CD4-positive, alpha-beta T cell treated with Interleukin-12 subunit alpha and Interleukin-12 subunit beta, for 1 hour (primary cell): ENCODE results near the gene MARCO.
"Not testable (repeated sequence)": the region's sequence is repeated elsewhere in the genome, so short reads cannot be mapped to it uniquely, and the experiment has no call there.

ENCODE experiments used
- DNase-seq: peaks from one replicate; pipeline ENCODE4 v3.0.0-alpha.2; 2020

The MARCO gene

DNA sequence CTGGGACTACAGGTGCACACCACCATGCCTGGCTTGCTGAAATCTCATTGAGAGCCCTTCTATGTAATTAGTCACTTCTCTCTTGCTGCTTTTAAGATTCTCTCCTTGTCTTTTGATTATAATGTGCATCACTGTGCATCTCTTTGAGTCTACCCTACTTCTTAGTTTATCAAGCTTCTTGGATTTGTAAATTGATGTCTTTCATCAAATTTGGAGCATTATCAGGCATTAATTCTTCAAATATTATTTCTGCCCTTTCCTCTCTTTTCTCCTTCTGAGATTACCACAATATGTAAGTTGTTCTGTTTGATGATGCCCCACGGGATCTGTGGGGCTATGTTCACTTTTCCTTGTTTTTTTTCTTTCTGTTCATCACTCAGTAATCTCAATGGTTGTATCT is 9.0 kb upstream of the MARCO start:
- no peak for DNase-seq

DNA sequence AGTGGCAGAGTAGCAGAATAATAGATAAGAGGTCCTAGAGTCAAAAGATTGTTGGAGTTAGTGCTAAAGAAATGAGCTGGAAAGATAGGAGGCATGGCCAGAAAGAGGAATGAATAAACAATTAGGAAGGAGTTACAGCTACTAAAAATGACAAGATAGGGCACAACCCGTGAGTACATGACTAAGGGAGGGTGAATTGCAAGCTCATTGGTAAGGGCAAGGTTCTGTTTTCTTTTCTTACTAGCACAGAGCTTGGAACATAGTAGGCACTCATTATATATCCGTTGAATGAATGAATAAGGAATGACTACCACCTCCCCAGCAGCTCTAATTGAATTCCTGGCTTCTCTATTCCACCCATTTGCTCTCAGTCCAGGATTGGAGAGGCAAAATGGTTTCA is 5.7 kb upstream of the MARCO start:
- no peak for DNase-seq

DNA sequence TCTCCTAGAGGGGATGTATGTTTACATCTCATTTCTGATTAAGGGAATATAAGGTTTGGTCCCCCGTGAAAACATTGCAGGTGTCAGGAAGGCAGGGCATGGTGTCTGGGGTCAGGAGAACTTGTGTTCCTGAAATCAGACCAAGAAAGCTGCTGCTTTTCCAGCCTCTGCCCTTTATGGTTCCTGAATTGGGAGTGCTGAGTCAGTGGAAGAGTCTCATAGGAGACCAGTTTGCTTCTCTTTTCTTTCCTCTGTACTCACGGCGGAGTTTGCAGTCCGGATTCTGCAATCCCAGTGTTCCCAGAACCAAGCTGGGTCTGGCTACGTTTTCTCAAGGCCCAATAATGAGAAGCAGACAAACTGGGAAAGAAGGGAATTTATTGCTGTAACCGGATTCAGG is 5.1 kb upstream of the MARCO start:
- no peak for DNase-seq

DNA sequence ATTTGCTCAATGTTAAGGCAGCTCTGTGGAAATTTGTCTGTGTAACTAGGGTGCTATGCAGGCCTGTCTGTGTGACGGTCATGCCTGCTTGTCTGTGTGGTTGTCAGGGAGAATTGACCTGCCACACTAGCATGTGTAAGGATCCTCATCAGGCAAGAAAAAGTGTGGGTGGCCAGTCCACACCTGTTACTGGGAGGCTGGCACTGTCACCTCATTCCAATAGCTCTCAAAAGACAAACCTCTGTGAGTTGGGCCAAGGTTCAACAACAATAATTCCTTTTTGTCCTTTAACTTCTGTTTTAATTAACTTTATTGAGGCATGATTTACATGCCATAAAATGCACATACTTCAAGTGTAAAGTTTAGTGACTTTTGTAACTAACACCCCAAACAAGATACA is 4.2 kb upstream of the MARCO start:
- DNase-seq, result no peak

DNA sequence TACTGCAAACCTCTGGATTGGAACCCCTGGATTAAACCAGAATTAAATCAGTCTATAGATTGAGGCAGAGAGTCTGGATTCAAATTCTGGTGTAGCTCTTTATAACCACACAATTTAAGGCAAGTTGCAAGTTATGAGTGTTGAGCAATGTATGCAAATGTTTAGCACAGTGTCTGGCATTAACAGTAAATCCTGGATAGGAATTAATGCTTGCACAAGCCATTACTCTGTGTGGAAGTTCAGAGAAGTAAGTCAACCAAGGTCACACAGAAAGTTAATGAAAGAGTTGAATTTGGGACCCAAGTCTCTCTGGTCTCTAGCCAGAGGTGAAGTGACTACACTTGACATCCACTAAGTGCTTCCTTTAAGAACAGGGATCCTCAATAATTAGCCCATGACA is 2.0 kb upstream of the MARCO start:
- no peak for DNase-seq

DNA sequence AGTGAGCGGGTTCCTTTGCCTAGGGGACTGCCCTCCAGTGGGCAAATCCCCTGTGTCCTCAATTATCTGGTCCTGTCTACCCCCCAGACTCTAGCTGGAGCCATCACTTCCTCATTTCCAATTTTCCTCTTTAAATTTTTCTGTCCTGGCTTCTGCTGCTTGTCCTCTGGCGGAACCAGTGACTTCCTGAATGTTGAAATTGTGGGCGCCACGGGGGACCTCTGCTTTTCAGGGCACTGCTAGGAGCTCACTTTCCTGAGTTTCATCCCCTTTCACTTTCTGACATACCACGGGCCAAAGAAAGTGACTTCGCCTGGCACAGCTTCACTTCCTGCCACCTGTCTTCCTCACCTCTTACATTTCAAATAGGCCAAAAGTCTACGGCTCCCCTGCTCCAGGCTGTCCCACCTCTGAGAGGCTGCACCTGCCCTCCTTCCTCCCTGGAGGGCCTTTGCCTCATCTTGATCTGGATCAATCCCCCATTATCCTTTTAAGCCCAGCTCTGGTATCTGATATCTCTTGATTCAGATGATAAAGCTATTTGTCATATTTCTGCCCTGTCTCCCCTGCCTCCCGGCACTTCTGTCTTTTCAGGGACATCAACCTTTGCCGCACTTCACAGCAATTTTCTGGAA is 1.4 kb upstream of the MARCO start:
- DNase-seq, result peak; percentile 3

DNA sequence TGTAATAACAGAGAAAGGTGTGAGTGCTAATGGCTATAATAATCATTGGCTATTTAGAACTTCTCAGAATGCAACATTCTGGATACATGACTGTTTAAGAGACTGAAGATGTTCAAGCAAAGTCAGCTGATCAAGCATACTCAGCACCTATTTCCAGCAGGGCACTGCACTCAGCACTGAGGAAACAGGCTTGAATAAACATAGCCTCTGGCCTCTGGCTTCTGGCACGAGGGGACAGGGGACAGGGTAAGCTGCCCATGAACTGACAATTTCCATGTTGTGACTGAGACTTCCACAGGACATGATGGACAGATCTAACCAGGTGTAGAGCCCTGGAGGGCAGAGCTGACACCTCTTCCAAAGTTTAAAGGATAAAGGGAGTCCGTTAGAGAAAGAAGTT is 1.3 kb downstream of the MARCO start:
- DNase-seq, result no peak

DNA sequence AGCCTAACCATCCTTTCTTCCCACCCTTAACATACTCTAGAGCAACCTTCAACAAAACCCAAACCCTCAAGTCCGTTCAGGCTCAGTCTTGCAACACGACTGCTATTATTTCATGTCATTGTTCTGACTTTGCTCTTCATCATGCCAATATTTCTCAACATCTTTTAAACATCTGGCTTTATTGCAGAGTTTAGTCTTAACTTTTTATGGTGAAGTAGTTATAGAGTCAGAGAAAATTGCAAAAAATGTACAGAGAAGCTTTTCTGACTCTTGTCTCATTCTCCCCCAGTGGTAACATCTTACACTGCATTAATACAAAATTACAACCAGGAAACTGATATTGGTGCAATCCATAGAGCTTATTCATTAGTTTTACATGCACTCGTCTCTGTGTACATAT is 3.9 kb downstream of the MARCO start:
- no peak for DNase-seq

DNA sequence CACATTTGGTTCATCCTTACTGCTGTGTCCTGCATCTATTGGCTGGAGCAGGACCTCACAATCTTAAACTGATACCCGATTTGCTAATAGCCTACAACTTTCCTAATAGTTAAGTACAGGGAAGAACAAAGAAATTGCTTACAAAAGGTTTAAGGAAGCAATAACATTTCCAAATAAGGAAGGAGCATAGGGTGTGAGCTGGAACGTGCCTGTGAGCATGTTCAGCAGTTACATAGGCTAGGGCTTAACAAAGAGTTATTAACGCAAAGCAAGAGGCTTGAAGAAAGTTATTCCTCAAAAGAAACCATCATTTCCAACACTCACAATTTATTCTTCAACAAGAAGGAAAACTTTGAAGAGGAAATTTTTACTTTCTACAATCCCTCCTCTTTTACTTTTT is 6.3 kb downstream of the MARCO start:
- not testable (repeated sequence) for DNase-seq

DNA sequence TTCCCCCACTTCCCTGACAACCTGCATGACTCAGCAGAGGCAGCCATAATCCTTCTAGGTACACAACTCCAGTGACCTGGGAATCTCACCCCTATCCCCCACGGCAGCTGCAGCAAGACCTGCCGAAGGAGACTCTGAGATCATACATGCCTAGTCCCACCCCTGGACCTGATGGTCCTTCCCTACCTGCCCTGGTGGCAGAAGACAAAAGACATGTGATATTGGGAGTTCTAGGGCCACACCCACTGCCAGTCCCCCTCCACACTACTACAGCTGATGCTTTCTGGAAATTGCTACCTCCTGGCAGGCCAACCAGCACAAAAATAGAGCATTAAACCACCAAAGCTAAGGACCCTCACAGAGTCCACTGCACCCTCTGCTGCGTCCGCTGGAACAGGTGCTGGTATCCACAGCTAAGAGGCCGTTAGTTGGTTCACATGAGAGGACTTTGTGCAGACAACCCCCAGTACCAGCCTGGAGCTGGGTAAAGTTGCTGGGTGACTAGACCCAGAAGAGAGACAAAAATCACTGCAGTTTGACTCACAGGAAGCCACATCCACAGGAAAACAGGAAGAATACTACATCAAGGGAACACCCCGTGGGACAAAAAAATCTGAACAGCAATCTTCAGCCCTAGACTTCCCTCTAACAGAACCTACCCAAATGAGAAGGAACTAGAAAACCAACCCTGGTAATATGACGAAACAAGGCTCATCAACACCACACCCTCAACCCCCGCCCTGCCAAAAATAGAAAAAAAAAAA is 12.5 kb downstream of the MARCO start:
- peak; percentile 15 for DNase-seq

DNA sequence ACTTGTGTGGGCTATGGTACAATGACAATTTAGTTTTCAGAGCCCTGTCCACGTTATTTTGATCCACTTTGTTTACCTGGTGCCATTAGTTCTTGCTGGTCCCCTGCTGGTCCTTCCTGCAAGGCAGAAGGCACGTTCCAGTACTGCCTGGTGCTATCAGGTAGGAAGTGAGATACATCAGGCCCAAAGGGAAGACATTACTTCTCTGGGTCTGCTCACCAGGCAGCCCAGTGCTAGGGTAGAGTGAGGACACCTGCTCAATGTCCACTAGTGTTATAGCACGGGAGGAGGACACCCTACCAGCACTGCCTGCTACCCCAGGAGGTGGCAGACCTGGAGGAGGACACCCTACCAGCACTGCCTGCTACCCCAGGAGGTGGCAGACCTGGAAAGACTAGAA is 23.7 kb downstream of the MARCO start:
- DNase-seq, result no peak

DNA sequence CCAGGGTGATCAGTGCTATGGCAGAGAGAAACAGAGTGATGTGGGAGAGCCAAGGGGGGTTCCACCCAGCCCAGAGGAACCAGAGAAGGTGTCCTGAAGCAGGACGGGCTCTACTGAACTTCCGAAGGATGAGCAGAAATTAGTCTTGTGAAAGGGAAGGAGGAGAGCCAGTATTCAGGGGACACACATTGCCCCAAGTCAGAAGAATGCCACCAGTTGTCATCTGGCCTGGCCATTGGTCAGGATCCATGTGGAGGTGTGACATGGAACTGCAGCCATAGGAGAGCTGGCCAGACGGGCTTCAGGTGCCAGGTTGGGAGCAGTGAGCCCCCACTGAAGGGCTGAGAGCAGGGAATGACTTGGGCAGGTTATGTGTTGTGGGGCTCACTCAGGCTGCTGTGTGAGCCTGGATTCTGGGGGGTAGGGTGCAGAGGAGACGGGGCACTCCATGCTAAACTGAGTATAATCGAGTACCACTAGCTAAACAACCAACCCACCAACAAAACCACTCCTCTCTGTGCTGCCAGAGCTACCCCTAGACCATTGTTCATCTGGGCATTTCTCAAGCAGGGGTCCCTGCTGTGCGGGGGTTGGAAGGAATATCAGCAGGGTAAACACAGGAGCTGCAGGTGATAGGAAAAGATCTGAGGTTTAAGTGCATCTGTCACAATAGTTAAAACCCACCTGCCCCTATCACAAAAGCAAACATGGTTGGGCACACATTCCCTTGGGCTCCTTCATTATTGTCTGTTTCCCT is 25.3 kb downstream of the MARCO start:
- DNase-seq, result no peak

DNA sequence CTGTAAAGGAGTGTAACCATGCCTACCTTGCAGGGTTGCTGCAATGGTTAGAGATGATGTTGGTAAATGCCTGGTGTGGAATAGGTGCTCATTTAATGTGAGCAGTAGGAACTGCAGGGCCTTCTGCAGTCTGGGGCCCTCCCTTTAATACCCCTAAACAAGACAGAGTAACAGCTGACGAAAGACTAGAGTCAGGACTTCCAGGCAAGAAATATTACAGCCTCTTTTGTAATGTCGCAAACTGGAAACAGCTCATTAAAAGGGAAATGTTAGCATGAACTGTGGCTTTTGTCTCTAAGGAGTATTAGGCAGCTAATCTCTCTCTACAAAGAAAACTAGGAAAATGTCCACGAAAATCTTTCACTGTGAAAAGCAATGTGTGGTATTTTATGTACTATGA is 26.0 kb downstream of the MARCO start:
- no peak for DNase-seq

DNA sequence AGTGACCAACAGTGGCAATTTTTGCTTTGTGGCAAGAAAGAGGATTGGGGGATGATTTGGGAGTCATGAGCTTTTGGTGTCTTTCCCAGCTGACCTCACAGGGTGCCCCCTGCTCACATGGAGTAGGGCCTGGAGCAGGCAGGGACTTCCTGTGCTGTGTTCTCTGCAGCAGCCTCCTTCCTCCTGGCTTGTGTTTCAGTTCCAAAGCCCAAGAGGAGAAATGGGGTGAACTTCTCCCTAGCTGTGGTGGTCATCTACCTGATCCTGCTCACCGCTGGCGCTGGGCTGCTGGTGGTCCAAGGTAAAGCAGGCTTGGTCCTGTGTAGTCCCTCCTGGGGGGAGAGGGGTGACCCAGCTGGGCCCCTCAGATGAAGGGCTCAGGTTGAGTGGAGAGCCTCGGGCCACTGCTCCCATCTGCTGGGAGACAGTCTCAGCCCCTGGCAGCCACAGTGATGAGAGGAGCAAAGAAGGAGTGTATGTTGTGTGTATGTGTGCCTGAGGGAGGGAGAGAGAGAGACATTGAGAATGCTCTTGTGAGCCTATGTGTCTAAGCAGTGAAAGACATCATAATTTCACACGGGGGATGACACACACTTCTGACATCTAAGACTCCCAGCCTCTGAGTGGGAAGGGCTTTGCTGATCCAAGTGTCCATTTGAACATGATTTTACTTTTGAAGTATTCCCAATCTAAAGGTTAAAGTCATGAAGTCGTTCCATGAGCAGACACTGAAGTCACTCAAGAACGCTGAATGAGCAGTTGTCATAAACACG is 27.2 kb downstream of the MARCO start:
- no peak for DNase-seq

DNA sequence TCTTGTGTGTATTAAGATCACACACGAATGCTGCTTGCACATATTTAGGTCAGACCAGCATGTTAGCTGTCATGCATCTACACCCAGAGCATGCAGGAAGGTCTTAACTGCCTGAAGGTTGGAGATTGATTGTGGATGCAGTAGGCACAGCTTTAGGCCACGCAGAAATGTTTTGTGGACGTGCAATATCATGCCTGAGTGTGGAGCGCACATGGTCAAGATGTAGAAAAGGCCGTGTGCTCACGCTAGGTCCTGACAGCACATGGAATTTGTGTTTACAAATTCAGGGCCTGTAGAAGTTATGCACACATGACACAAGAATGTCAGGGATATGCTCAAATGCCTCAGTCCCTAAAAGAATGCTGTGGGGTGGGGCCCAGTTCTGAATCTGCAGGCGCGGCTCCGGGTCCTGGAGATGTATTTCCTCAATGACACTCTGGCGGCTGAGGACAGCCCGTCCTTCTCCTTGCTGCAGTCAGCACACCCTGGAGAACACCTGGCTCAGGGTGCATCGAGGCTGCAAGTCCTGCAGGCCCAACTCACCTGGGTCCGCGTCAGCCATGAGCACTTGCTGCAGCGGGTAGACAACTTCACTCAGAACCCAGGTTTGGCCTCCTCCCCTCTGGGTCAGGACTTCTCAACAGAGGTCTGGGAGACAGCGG is 27.9 kb downstream of the MARCO start:
- no peak for DNase-seq

DNA sequence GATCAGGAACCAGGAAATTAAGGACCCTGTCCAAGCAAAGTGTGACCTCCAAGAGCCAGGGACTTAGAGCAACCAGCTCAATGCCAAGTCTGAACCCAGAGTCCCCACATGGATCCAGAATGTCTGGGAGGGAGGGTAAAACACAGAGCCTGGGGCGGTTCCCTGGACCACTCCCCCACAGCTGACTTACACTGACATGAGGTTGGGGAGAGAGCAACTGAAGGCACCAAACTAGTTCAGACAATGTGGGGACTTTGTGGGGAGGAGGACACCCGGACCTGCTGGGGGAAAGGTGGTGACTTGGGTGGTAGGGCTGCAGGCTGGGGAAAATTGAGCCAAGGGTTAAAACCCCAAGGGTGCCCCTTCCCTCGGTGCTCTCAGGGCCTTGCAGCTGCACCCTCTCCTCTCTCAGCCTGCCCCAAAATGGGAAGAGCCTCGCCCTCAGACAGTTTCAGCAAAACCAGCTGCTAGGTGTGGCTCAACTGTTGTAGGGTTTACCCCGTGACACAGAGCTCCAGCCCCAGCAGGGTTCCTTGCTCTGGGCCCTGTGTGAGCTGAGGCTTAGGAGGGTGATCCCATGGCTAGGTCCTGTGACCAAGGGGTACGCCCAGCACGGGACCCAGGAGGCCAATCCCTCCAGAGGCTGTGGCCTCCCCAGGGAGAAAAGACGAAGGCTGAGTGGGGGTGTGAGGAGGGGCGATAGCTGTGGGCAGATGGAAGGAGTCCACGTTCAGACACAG is 28.6 kb downstream of the MARCO start:
- DNase-seq, result no peak

DNA sequence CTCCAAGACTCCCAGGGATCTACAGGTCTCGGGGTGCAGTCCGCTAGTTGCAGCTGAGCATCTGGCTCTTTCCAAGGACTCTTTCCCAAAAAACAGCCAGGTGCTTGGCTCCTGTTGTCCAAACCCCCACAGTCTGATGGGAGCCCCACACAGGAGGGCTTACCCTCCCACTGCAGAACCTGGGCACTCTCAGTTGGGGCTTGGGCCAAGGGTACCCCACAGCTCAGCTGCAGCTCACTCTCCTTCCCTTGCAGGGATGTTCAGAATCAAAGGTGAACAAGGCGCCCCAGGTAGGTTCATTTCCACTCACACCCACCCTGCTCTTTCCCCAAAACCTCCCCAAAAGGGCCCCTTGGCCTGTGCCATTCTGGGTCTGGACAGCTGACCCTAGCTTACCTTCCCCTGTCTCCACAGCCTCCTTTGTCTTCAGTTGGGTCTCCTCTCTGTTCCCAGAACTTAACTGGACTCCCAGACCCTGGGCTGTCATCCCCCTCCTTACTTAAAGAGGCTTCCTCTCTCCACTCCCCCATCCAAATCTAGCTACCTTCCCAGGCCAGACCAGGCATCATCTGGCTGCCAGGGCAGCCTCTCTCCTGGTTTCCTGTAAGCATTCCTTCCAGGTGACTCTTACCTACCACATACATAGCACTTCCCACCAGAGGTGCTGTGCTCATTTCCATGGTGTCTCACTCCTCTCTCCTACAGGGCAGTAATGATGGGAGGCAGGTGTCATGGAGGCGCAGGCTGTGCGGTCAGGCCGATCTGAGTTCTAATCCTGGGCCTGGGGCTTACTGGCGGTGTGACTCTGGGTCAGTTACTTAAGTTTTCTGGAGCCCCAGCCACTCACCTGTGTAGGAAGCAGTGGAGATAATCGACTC is 29.5 kb downstream of the MARCO start:
- no peak for DNase-seq

DNA sequence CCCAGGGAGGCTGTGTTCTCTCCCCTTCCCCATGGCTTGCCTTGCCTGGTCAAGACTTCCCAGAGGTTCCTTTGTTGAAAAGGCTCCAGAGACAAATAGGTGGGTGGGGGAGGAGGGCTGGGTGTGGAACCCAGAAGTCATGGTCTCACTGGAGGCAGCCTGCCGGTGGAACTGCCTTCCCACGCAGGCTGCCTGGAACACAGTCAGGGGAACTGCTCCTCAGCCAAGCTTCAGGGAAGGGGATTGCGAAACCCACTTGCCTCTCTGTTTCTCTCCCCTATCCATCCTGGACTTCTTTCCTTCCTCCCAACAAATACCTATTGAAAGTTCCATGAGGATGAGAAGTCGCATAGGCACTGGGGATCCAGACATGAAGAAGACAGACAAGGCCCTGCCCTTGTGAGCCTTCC is 31.6 kb downstream of the MARCO start:
- no peak for DNase-seq

DNA sequence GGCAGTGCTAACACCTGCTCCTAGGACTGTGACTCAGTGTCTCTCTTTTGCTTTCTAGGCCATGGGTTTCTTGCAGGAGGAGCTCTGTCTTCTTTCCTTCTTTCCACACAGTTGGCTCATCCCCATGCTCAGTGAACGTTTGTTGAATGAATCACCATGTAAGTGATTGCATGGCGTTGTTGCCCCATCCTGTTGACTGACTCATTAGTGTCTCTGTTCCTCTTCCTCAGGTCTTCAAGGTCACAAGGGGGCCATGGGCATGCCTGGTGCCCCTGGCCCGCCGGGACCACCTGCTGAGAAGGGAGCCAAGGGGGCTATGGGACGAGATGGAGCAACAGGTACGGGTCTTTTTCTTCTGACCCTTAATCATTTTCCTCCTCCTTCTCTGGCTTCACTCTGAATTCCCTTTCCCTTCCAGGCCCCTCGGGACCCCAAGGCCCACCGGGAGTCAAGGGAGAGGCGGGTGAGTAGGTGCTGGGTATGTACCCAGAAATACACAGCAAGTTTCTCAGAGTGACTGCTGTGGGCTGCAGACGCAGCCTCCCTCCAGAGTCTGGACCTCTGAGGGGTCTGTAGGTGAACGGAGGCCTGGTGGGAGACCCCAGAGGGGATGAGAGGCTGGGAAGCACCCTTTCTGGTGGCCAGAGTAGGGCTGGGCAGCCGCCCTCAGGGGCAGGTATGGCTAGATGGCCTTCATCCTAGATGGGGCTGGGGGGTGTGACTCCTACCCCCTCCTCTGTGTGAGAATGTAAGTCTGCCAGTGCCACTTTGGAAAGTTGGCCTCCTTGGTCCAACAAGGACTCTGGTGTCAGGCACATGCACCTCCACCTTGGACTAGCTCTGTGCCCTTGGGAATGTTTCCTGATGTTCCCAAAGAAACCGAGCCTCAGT is 32.4 kb downstream of the MARCO start:
- DNase-seq, result no peak

DNA sequence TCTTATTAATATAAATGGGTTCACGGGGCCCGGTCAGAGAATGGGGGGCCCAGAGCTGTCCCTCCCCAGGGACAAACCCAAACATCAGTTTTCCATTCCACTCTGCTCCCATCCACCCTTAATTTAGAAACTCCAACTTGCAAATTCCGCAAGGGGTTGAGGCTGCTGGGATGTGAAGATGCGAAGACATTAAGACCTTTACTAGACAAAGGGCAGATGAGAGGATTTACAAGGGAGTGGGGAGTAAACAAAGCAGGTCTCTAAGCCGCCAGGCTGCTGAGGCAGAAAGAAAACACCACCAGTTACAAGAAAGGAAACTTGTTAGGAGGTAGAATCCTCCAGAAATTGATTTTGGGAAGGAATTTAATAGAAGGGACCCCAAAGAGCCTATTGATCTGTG is 33.1 kb downstream of the MARCO start:
- no peak for DNase-seq
